ENCODE measurements around the gene SULT1C2.

Gene SULT1C2

DNA sequence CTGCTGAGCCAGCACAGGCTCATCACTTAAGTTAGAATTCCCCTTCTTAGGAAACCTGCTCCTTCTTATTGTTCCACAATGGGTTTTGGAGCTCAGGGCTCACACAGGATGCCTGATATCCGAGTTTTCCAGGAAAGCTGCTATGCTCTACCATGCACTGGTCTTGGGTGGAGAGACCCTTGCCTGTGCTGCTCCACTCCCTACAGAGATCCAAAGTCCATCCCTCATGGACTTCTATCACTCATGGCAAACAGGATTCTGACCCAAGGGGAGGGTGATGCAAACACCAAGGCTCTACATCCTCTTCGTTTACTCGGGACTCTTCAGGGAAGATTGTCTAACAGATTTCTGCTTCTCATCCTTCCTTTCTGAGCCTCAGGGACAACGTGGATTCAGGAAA lies 5.2 kb downstream of the SULT1C2 start:
- H3K27ac ChIP-seq (ENCODE audit: low read depth, low read length): no peak overlapping the region
- H3K4me1 ChIP-seq (ENCODE audit: insufficient read depth, low read length): peaks cover 7% of the 10 kb centered on the region
- H3K9ac ChIP-seq (ENCODE audit: low read depth, low read length): no peak overlapping the region
- H3K27me3 ChIP-seq (ENCODE audit: insufficient read depth, low read length): no peaks in the 10 kb centered on the region
- no peak overlapping the region for H3K4me3 ChIP-seq (ENCODE audit: low read length)
- H3K9me3 ChIP-seq (ENCODE audit: insufficient read depth, low read depth, low read length): no peaks in the 10 kb centered on the region
- WGBS: 84% methylated on average over 4 of the region's 4 CpGs
- H3K36me3 ChIP-seq (ENCODE audit: insufficient read depth, low read length): no peaks in the 10 kb centered on the region

DNA sequence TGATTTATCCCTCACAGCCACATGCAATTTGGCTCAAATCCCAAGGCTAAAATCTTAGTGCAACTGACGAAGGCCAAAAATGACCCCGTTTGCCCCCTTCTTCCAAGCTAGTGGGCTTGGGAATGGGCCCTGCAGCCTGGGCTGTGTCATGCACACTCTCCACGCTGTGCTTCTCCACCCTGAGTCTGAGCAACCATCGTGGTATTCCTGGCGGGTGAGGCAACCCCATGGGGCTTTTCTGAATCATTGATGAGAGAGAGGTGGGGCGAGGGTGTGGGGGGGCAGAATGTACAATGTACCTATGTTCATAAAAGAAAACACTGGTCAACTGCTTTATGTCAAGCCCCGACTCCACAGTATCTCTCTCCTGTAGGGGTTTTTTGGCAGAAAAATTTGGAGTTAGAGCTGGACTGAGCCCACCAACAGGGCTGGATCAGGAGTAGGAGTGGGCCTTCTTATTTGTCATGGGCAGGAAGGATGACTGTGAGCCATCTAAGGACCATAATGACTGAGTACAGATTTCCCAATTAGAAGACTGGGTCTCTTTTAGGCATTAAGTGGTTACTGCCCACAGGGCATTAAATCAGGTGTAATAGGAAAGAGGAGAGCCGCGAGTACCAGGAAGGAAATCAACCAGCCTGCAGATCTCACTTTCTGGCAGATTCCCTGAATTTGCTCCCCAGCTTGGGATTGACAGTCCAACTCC lies 8.9 kb downstream of the SULT1C2 start:
- no peaks in the 10 kb centered on the region for H3K27me3 ChIP-seq (ENCODE audit: insufficient read depth, low read length)
- WGBS: 93% methylated on average over 9 of the region's 9 CpGs
- H3K4me3 ChIP-seq (ENCODE audit: low read length): no peak overlapping the region
- H3K9ac ChIP-seq (ENCODE audit: low read depth, low read length): no peak overlapping the region
- no peak overlapping the region for H3K27ac ChIP-seq (ENCODE audit: low read depth, low read length)
- H3K9me3 ChIP-seq (ENCODE audit: insufficient read depth, low read depth, low read length): no peaks in the 10 kb centered on the region
- no peaks in the 10 kb centered on the region for H3K36me3 ChIP-seq (ENCODE audit: insufficient read depth, low read length)
- H3K4me1 ChIP-seq (ENCODE audit: insufficient read depth, low read length): no peaks in the 10 kb centered on the region

DNA sequence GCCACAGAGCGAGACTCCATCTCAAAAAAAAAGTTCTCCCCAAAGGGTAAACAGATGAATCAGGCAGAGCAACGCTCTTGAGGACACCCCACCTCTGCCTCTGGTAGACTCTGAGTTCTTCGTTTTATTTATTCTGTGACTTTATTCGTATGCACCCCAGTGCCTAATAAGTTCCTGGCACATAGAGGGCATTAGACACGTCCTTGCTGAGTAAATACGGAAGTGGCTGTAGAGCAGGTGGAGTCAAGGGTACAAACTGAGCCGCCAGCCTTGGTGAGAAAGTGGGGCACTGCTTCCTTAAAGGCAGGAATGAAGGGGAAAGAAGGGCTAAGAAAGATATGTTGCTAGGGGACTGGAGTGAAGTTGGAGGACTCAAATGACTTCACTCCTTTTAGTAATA lies 12.9 kb downstream of the SULT1C2 start:
- Histone ChIP-seq H3K4me1 (ENCODE audit: insufficient read depth, low read length) (no peaks in the 10 kb centered on the region), H3K9me3 (ENCODE audit: insufficient read depth, low read depth, low read length) (no peaks in the 10 kb centered on the region), H3K9ac (ENCODE audit: low read depth, low read length) (no peak overlapping the region), H3K27ac (ENCODE audit: low read depth, low read length) (no peak overlapping the region), H3K4me3 (ENCODE audit: low read length) (no peak overlapping the region), H3K36me3 (ENCODE audit: insufficient read depth, low read length) (no peaks in the 10 kb centered on the region), H3K27me3 (ENCODE audit: insufficient read depth, low read length) (no peaks in the 10 kb centered on the region)
- WGBS: 95% methylated on average over 7 of the region's 7 CpGs

DNA sequence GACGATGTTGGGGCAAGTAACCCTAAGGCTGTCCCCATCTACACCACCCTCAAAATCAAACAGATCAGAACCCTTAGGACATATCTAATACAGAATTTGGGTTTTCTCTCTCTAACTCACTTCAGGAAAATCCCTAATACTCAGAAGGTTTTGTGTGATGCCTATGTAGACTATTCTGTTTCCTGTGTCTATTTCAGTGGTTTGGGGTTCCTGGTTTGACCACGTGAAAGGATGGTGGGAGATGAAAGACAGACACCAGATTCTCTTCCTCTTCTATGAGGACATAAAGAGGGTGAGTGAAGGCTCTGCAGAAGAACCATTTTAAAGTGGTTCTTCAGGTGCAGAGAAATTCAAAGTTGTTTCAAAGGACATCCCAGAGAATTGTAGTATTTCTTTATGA lies 16.3 kb downstream of the SULT1C2 start:
- WGBS: 67% methylated on average over 2 of the region's 2 CpGs
- Histone ChIP-seq H3K9ac (ENCODE audit: low read depth, low read length) (no peak overlapping the region), H3K27me3 (ENCODE audit: insufficient read depth, low read length) (no peaks in the 10 kb centered on the region), H3K9me3 (ENCODE audit: insufficient read depth, low read depth, low read length) (no peaks in the 10 kb centered on the region), H3K4me3 (ENCODE audit: low read length) (no peak overlapping the region), H3K36me3 (ENCODE audit: insufficient read depth, low read length) (no peaks in the 10 kb centered on the region), H3K27ac (ENCODE audit: low read depth, low read length) (no peak overlapping the region), H3K4me1 (ENCODE audit: insufficient read depth, low read length) (no peaks in the 10 kb centered on the region)

DNA sequence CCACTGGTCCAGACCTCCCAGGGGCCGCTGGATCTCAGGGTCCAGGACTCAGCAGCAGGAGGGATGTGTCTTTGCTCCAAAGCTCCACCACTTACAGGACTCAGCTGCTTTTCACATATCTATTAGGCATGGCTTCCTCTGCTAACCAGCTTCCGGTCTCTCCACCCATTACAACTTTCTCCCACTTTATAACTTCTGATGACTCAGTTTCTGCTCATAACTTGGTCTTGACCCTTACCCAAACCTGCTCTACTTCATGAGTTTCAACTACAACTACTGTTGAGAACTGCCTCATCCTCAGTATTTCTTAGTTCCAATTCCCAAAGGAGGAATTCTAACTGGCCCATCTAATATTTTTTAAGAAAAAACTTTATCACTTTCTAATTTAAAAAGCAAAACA lies 17.2 kb downstream of the SULT1C2 start:
- no peaks in the 10 kb centered on the region for H3K36me3 ChIP-seq (ENCODE audit: insufficient read depth, low read length)
- no peak overlapping the region for H3K27ac ChIP-seq (ENCODE audit: low read depth, low read length)
- WGBS: 94% methylated on average over 2 of the region's 2 CpGs
- H3K4me1 ChIP-seq (ENCODE audit: insufficient read depth, low read length): no peaks in the 10 kb centered on the region
- no peaks in the 10 kb centered on the region for H3K9me3 ChIP-seq (ENCODE audit: insufficient read depth, low read depth, low read length)
- H3K4me3 ChIP-seq (ENCODE audit: low read length): no peak overlapping the region
- no peak overlapping the region for H3K9ac ChIP-seq (ENCODE audit: low read depth, low read length)
- no peaks in the 10 kb centered on the region for H3K27me3 ChIP-seq (ENCODE audit: insufficient read depth, low read length)

DNA sequence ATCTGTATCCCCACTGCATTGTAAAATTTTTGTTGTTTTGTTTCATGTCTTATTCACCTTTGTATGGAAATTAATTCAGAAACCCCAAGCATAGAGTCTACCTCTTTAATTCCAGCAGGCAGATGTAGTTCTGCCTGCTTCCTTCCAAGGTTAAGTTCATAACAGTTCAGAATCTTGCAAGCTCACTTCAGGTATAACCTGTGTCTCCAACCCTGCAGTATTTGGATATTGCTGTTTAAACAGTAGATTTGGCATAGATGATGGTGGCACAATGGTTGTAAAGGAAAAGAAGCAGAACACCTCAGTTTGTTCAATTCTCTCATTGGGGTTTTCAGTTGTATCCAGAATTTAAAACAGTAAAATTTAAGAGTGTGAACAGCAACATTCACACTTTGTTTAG lies 21.2 kb downstream of the SULT1C2 start:
- Histone ChIP-seq H3K4me1 (ENCODE audit: insufficient read depth, low read length) (peaks cover under 1% of the 10 kb centered on the region; the same call in 1 of the 2 replicates), H3K27me3 (ENCODE audit: insufficient read depth, low read length) (no peaks in the 10 kb centered on the region), H3K27ac (ENCODE audit: low read depth, low read length) (no peak overlapping the region), H3K4me3 (ENCODE audit: low read length) (no peak overlapping the region), H3K9me3 (ENCODE audit: insufficient read depth, low read depth, low read length) (no peaks in the 10 kb centered on the region), H3K36me3 (ENCODE audit: insufficient read depth, low read length) (no peaks in the 10 kb centered on the region), H3K9ac (ENCODE audit: low read depth, low read length) (no peak overlapping the region)

DNA sequence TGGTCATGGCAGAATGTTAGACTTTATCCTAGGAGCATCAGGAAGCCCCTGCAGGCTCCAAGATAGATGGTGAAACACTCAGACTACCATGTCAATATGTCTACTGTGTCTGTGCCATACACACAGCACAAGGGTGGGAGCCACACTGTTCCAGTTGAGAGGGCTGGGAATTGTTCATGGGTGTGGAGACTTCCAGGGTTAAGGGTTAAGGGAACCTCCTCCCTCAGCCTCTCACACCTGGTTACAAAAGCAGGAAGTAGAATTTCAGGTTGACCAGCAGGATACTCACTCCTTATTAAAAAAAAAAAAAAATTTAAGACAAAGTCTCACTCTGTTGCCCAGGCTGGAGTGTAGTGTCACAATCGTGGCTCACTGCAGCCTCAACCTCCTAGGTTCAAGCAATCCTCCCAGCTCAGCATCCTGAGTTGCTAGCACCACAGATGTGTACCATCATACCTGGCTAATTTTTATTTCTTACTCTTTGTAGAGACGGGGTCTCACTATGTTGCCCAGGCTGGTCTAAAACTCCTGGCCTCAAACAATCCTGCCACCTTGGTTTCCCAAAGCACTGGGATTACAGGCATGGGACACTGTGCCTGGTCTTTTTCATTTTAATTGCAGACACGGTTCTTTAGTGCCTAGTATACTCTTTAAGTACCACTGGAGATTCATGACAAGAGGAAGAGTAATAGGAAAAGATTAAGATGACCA lies 26.0 kb downstream of the SULT1C2 start:
- no peaks in the 10 kb centered on the region for H3K9me3 ChIP-seq (ENCODE audit: insufficient read depth, low read depth, low read length)
- WGBS: 76% methylated on average over 3 of the region's 3 CpGs
- no peaks in the 10 kb centered on the region for H3K36me3 ChIP-seq (ENCODE audit: insufficient read depth, low read length)
- H3K4me1 ChIP-seq (ENCODE audit: insufficient read depth, low read length): peaks cover 21% of the 10 kb centered on the region
- peak overlapping the region; percentile 6; the same call in 1 of the 2 replicates for H3K27ac ChIP-seq (ENCODE audit: low read depth, low read length)
- H3K4me3 ChIP-seq (ENCODE audit: low read length): no peak overlapping the region
- H3K9ac ChIP-seq (ENCODE audit: low read depth, low read length): no peak overlapping the region
- H3K27me3 ChIP-seq (ENCODE audit: insufficient read depth, low read length): no peaks in the 10 kb centered on the region

DNA sequence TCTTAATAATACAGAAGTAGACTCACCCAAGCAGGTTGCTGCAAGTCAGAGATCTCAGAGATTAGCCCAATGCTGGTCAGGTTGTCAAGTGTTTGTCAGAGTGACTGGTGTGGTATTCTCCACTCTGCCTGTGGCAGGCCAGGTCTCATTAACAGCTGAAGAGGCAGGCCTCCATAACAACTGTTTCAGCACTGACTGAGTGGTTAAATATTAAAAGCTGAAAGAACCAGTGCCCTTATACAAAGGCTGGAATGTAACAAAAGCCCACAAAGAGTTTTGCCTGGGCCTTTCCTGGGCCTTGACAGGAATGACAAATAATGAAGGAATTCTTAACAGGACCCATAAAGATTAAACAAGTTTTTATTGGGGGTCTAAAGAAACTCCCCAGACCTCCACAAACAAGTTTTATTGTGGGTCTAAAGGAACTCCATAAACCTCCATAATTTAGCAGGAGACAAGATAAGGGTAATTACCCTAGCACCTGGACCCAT lies 26.8 kb downstream of the SULT1C2 start:
- Histone ChIP-seq H3K27ac (ENCODE audit: low read depth, low read length) (no peak overlapping the region; the same call in 1 of the 2 replicates), H3K36me3 (ENCODE audit: insufficient read depth, low read length) (no peaks in the 10 kb centered on the region), H3K27me3 (ENCODE audit: insufficient read depth, low read length) (no peaks in the 10 kb centered on the region), H3K9me3 (ENCODE audit: insufficient read depth, low read depth, low read length) (no peaks in the 10 kb centered on the region), H3K4me3 (ENCODE audit: low read length) (no peak overlapping the region), H3K9ac (ENCODE audit: low read depth, low read length) (no peak overlapping the region), H3K4me1 (ENCODE audit: insufficient read depth, low read length) (peaks cover 21% of the 10 kb centered on the region)

DNA sequence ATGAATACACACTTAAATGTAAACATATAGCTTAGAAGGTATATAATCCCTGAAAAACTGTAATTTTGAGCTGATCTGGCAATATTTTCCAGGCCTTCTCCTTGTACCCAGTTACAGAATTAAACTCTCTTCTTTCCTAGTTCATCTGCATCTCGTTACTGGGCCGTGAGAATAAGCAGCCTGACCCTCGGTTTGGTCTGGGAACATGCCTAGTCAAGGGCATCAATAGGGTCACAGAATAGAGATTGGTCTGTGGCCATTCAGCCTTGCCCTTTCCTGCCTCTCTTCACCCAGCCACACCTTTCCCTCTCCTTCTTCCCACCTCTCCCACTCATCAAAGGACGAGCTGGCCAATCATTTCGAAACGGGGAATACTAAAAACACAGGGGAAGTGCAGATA lies 27.3 kb downstream of the SULT1C2 start:
- H3K9ac ChIP-seq (ENCODE audit: low read depth, low read length): no peak overlapping the region
- no peaks in the 10 kb centered on the region for H3K27me3 ChIP-seq (ENCODE audit: insufficient read depth, low read length)
- H3K27ac ChIP-seq (ENCODE audit: low read depth, low read length): peak overlapping the region; percentile 27; the same call in 1 of the 2 replicates
- no peaks in the 10 kb centered on the region for H3K9me3 ChIP-seq (ENCODE audit: insufficient read depth, low read depth, low read length)
- 58% methylated on average over 6 of the region's 6 CpGs for WGBS
- H3K4me1 ChIP-seq (ENCODE audit: insufficient read depth, low read length): peaks cover 21% of the 10 kb centered on the region
- peak overlapping the region; percentile 24; the same call in 1 of the 2 replicates for H3K4me3 ChIP-seq (ENCODE audit: low read length)
- H3K36me3 ChIP-seq (ENCODE audit: insufficient read depth, low read length): no peaks in the 10 kb centered on the region

DNA sequence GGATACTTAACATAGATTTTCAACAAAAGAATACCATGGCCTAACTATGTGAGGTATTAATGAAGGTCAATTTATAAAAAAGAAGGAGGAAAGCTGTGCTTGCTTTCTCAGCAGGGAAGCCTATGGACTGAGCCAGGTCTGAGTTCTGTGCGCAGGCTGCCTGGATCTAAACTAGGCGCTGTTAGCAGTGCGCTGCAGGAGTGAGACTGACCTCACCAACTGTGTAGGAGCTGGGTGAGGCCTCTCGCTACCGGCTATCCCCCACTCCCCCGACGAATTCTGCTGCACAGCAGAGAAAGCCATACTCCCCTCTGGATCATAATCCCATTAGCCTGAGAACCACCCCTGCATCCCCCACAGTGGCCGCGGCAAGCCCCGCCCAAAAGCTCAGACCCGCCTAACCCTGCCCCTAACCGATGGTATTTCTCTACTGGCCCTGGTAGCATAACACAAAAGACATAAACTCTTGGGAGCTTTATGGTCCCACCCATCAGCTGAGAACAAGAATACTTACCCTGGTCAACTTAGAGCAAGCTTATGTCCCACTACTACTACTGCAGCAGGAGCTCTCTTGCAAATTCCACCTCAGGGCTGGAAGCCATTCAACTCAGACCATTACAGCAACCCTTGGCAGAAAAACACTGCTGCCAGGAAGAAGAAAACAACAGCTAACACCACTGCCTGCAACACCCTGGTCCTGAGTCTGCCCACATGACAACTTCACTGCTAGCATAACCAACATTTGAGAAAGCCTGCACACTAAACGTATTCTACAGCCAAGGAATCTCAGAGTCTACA lies 28.0 kb downstream of the SULT1C2 start:
- Histone ChIP-seq H3K36me3 (ENCODE audit: insufficient read depth, low read length) (no peaks in the 10 kb centered on the region), H3K27me3 (ENCODE audit: insufficient read depth, low read length) (no peaks in the 10 kb centered on the region), H3K4me1 (ENCODE audit: insufficient read depth, low read length) (peaks cover 21% of the 10 kb centered on the region), H3K9ac (ENCODE audit: low read depth, low read length) (no peak overlapping the region), H3K27ac (ENCODE audit: low read depth, low read length) (peak overlapping the region; percentile 27; the same call in 1 of the 2 replicates), H3K4me3 (ENCODE audit: low read length) (peak overlapping the region; percentile 24; the same call in 1 of the 2 replicates), H3K9me3 (ENCODE audit: insufficient read depth, low read depth, low read length) (no peaks in the 10 kb centered on the region)
- 49% methylated on average over 13 of the region's 13 CpGs for whole genome bisulfite sequencing

DNA sequence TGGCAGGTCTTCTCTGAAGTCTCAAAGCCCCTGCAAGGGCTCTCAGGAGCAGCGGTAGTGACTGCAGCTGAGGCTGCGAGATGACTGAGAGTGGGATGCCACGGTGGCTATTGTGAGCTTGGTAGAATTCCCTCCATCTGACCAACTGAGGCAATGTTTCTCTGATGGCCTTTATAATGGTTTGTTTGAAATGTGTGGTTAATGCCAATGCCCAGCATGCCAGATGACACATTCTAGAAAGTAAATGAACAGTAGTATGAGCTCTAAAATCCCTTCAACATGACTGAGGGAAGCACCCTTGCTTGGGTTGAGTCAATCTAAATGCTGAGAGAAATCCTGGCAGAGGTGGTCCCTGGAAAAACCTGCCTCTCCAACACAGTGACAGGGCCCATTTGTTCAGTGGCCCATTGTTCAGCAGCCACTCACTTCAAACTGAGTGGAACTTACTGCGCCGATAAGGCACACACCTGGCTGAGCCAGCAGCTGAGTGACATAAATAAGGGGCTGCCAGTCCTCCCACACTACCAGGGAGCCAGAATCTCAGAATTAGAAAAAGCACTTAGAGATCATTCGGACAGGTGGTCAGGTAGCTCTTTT lies 31.7 kb downstream of the SULT1C2 start:
- Histone ChIP-seq H3K9me3 (ENCODE audit: insufficient read depth, low read depth, low read length) (no peaks in the 10 kb centered on the region), H3K36me3 (ENCODE audit: insufficient read depth, low read length) (no peaks in the 10 kb centered on the region), H3K4me3 (ENCODE audit: low read length) (no peak overlapping the region), H3K27ac (ENCODE audit: low read depth, low read length) (no peak overlapping the region), H3K4me1 (ENCODE audit: insufficient read depth, low read length) (peaks cover 16% of the 10 kb centered on the region), H3K27me3 (ENCODE audit: insufficient read depth, low read length) (no peaks in the 10 kb centered on the region), H3K9ac (ENCODE audit: low read depth, low read length) (no peak overlapping the region)
- whole genome bisulfite sequencing: 96% methylated on average over 6 of the region's 6 CpGs
